ENCODE measurements around the gene MBD3.
"Not testable (repeated sequence)": the region's sequence is repeated elsewhere in the genome, so short reads cannot be mapped to it uniquely, and the experiment has no call there.

- TF ChIP-seq CTCF (IDR thresholded peaks at IDR 0.05; ENCODE audit: low read length); EZH2 (optimal IDR thresholded peaks at IDR 0.05; ENCODE audit: low read depth, low read length): not testable (repeated sequence)
These were observed 52.9 kb downstream of the MBD3 start for GRCh38 chr19:1539749-1540148.
